Hepatocyte (in vitro differentiated cells): ENCODE results near the gene SUGCT. TPM values are rescaled to one million over a fixed set of nuclear protein-coding genes. Genes with fewer than 3 reads are reported as not detected.
"Not testable (repeated sequence)": the region's sequence is repeated elsewhere in the genome, so short reads cannot be mapped to it uniquely, and the experiment has no call there.

Source experiments
- DNase-seq: peaks from one replicate; pipeline ENCODE4 v3.0.0-alpha.2; 2016; ENCODE audit warnings: low spot score
- H2AFZ ChIP-seq: fragments of 200-600 bp; sonication (generic); 2 replicates; pipeline ENCODE4 v1.6.0; 2016; ENCODE audit warnings: antibody characterized with exemption, mild to moderate bottlenecking
- H3K27ac ChIP-seq: fragments of 200-600 bp; sonication (generic); 2 replicates; pipeline ENCODE4 v1.5.1; 2016; ENCODE audit warnings: mild to moderate bottlenecking
- H3K27me3 ChIP-seq: fragments of 200-600 bp; sonication (generic); 2 replicates; pipeline ENCODE4 v1.6.1; 2016
- H3K36me3 ChIP-seq: fragments of 200-600 bp; sonication (generic); replicated peaks from 2 replicates; pipeline ENCODE4 v1.5.1; 2016; ENCODE audit warnings: low read depth; ENCODE audit not compliant: insufficient read depth
- H3K4me1 ChIP-seq: fragments of 200-600 bp; sonication (generic); 2 replicates; pipeline ENCODE4 v1.5.1; 2016; ENCODE audit warnings: mild to moderate bottlenecking, moderate library complexity; ENCODE audit not compliant: insufficient read depth
- H3K4me2 ChIP-seq: fragments of 200-600 bp; sonication (generic); 2 replicates; pipeline ENCODE4 v1.6.0; 2016
- H3K4me3 ChIP-seq: fragments of 200-600 bp; sonication (generic); 2 replicates; pipeline ENCODE4 v1.5.1; 2016; ENCODE audit warnings: mild to moderate bottlenecking
- H3K79me2 ChIP-seq: fragments of 200-600 bp; sonication (generic); 2 replicates; pipeline ENCODE4 v1.6.0; 2017; ENCODE audit warnings: mild to moderate bottlenecking
- H3K9me2 ChIP-seq: fragments of 200-600 bp; sonication (generic); replicated peaks from 2 replicates; pipeline ENCODE4 v1.6.0; 2017; ENCODE audit warnings: mild to moderate bottlenecking; ENCODE audit not compliant: insufficient read depth
- H3K9me3 ChIP-seq: fragments of 200-600 bp; sonication (generic); 2 replicates; pipeline ENCODE4 v1.5.1; 2016; ENCODE audit warnings: low read depth, mild to moderate bottlenecking
- H4K20me1 ChIP-seq: fragments of 200-600 bp; sonication (generic); 2 replicates; pipeline ENCODE4 v1.6.0; 2016; ENCODE audit warnings: mild to moderate bottlenecking; ENCODE audit not compliant: insufficient read depth, poor library complexity, severe bottlenecking
- CTCF ChIP-seq: fragments of 200-600 bp; sonication (generic); IDR thresholded peaks from 2 replicates; pipeline ENCODE4 v1.5.1; 2016; ENCODE audit warnings: antibody characterized with exemption, mild to moderate bottlenecking; ENCODE audit not compliant: poor library complexity
- EZH2 ChIP-seq: fragments of 200-600 bp; sonication (generic); IDR thresholded peaks from 2 replicates; pipeline ENCODE4 v1.6.1; 2016; ENCODE audit warnings: antibody characterized with exemption, mild to moderate bottlenecking, borderline replicate concordance
- EZH2phosphoT487 ChIP-seq: fragments of 200-600 bp; sonication (generic); IDR thresholded peaks from one replicate; pipeline ENCODE4 v1.6.1; 2018; ENCODE audit warnings: antibody characterized with exemption, mild to moderate bottlenecking, low read depth, moderate library complexity; ENCODE audit not compliant: unreplicated experiment, severe bottlenecking
- WGBS: methylation state at CpG from one replicate; pipeline ENCODE4 v1.1.6; 2016; ENCODE audit warnings: low lambda C conversion rate; ENCODE audit errors: missing lambda C conversion rate; 5-methylcytosine and 5-hydroxymethylcytosine counted together
- polyA plus RNA-seq: library from polyadenylated mRNA; unstranded; fragments of >200 nt; fragmentation: Nextera tagmentation; extraction: Ambion mirVana; gene quantifications from 2 replicates; pipeline ENCODE4 v1.2.1, GENCODE V29; 2016
- total RNA-seq: library from RNA; depleted of rRNA; stranded (reverse); fragments of >200 nt; gene quantifications from 2 replicates; pipeline ENCODE4 v1.2.3, GENCODE V29; 2014

The SUGCT gene
- total and polyA plus RNA-seq, 2 experiments from 2014 or later: 5.1 to 12.0 TPM

DNA sequence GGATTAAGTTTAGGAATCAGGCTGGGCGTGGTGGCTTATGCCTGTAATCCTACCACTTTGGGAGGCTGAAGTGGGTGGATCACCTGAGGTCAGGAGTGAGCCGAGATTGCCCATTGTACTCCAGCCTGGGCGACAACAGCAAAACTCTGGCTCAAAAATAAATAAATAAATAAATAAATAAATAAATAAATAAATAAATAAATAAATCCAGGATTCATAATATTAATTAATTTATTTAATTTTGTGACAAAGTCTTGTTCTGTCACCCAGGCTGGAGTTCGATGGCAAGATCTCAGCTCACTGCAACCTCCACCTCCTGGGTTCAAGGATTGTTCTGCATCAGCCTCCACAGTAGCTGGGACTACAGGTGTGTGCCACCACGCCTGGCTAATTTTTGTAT is 4.2 kb downstream of the SUGCT start:
- Histone ChIP-seq H3K4me3 (no peak overlapping the region), H4K20me1 (no peaks in the 10 kb centered on the region), H2AFZ (no peak overlapping the region), H3K79me2 (peaks cover 4% of the 10 kb centered on the region), H3K36me3 (no peaks in the 10 kb centered on the region), H3K4me2 (no peak overlapping the region), H3K9me3 (no peaks in the 10 kb centered on the region), H3K9me2 (no peaks in the 10 kb centered on the region), H3K4me1 (no peaks in the 10 kb centered on the region), H3K27ac (no peak overlapping the region), H3K27me3 (no peaks in the 10 kb centered on the region)
- 96% methylated on average over 5 of the region's 5 CpGs for WGBS
- no peak for DNase-seq
- TF ChIP-seq CTCF: no peak
- TF ChIP-seq EZH2phosphoT487: no peak
- TF ChIP-seq EZH2: no peak

- H3K36me3 ChIP-seq, H3K27me3 ChIP-seq, H3K79me2 ChIP-seq, H3K9me2 ChIP-seq, H3K4me1 ChIP-seq, H3K27ac ChIP-seq, H2AFZ ChIP-seq, H4K20me1 ChIP-seq, H3K9me3 ChIP-seq, H3K4me2 ChIP-seq, H3K4me3 ChIP-seq, DNase-seq: not testable (repeated sequence)
- 97% methylated on average over 13 of the region's 13 CpGs for WGBS
These were observed 5.1 kb downstream of the SUGCT start for GRCh38 chr7:40139891-40140290.

DNA sequence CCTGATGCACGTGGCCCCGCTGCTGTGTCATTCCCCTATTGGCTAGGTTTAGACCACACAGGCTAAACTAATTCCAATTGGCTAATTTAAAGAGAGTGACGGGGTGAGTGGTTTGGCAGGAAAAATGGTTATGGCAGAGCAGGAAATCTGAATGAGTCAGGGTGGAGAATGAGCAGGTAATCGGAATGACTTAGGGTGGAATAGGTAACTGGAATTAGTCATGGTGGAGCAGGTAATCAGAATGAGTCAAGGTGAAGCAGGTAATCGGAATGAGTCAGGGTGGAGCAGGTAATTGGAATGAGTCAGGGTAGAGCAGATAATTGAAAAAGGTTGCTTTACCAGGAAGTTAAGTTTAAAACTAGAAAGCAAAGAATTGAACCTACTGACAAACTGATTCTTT is 7.1 kb downstream of the SUGCT start:
- not testable (repeated sequence) for H3K9me3 ChIP-seq, H3K27me3 ChIP-seq, H2AFZ ChIP-seq, H3K9me2 ChIP-seq, DNase-seq, H3K4me3 ChIP-seq, H3K27ac ChIP-seq, H3K4me2 ChIP-seq, H4K20me1 ChIP-seq, H3K79me2 ChIP-seq, H3K36me3 ChIP-seq, H3K4me1 ChIP-seq
- WGBS: 95% methylated on average over 5 of the region's 5 CpGs

DNA sequence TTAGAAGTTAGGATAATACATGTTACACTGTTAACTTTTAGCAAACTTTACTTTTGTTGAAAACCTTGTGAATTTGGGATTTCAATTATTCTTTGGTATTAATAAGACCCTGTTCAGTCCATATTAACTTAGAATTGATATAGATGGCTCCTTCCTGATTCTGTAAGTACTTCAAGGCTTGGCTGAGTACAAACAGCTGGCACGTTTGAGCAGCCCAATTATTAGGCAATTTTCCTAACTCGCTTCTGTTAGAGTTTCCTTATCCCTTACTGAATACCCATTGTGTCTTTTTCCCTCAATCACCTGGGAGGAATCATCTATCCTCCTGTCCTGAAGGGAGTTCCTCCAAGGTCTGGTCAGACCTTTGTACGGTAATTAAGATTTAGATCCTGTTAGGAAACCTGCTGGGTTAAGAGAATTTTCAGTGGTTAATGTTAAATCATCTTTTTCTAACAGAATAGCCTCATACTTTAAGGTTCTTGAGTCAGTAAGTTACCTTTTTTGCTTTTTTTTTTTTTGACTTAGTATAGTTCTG is 10.9 kb downstream of the SUGCT start:
- DNase-seq, H3K4me3 ChIP-seq, H3K27me3 ChIP-seq, H3K4me1 ChIP-seq, H3K9me3 ChIP-seq, H3K9me2 ChIP-seq, H4K20me1 ChIP-seq, H3K79me2 ChIP-seq, H3K27ac ChIP-seq, H3K36me3 ChIP-seq, H2AFZ ChIP-seq, H3K4me2 ChIP-seq: not testable (repeated sequence)
- 83% methylated on average over 3 of the region's 3 CpGs for WGBS

DNA sequence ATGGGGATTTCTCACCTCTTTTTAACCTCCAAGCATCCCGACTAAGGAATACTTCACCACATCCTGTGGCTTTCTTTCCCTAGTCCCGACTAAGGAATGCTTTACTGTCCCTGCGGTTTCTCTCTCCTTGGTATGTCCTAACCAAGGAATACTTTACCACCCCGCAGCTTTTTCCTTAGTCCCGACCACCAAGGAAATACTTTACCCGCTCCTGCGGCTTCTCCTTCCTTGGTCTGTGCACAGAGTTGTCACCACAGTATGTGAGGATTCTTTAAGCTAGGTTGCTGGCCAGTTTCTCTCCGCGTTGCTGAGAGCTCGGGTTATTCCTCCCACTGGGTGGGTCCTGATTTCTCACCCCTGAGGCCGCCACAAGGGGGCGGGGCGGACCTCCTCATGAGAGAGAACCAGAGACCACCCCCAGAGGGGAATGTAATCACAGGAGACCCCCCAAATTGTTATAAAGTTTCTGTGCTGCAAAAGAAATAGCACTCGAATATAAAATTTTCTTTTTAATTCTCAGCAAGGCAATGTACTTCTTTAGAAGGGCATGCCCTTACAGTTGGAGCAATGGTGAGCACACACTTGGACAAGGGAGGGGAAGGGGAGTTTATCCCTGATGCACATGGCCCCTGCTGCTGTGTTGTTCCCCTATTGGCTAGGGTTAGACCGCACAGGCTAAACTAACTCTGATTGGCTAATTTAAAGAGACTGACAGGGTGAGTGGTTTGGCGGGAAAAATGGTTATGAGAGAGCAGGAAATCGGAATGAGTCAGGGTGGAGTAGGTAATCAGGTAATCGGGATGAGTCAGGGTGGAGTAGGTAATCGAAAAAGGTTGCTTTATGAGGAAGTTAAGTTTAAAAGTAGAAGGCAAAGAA is 12.8 kb downstream of the SUGCT start:
- no peak overlapping the region for H3K4me2 ChIP-seq
- no peaks in the 10 kb centered on the region for H3K27me3 ChIP-seq

GRCh38 chr7:40148247-40148580 is 13.4 kb downstream of the SUGCT start:
- H3K27me3 ChIP-seq, H4K20me1 ChIP-seq, H2AFZ ChIP-seq, H3K4me3 ChIP-seq, H3K4me2 ChIP-seq, H3K9me3 ChIP-seq, H3K36me3 ChIP-seq, H3K79me2 ChIP-seq, DNase-seq, H3K27ac ChIP-seq, H3K4me1 ChIP-seq, H3K9me2 ChIP-seq: not testable (repeated sequence)
- 96% methylated on average over 7 of the region's 7 CpGs for WGBS

More for the DNA sequence above, 12.8 kb downstream of the SUGCT start:
- H3K27ac ChIP-seq: no peak overlapping the region
- H3K9me3 ChIP-seq: no peaks in the 10 kb centered on the region
- no peak for DNase-seq
- 85% methylated on average over 19 of the region's 19 CpGs for WGBS
- no peak overlapping the region for H2AFZ ChIP-seq
- no peaks in the 10 kb centered on the region for H3K79me2 ChIP-seq
- H3K4me3 ChIP-seq: no peak overlapping the region
- no peaks in the 10 kb centered on the region for H3K36me3 ChIP-seq
- H3K9me2 ChIP-seq: no peaks in the 10 kb centered on the region
- H3K4me1 ChIP-seq: no peaks in the 10 kb centered on the region
- no peaks in the 10 kb centered on the region for H4K20me1 ChIP-seq
- TF ChIP-seq CTCF (no peak), EZH2phosphoT487 (no peak), EZH2 (no peak)
